DOHH2 (cell line): Measurements from ENCODE around the gene GZMM.

Experiments
- H3F3A ChIP-seq: fragments of 200-600 bp; sonication (generic), shearing (Covaris generic); 2 replicates; pipeline ENCODE4 v1.6.0; 2016; ENCODE audit warnings: antibody characterized with exemption, mild to moderate bottlenecking; ENCODE audit not compliant: control insufficient read depth, insufficient read depth
- H3K27ac ChIP-seq: fragments of 200-600 bp; sonication (generic); 2 replicates; pipeline ENCODE4 v1.5.1; 2014; ENCODE audit warnings: low read depth, mild to moderate bottlenecking, low read length, moderate library complexity
- H3K27me3 ChIP-seq: fragments of 200-600 bp; sonication (generic); 2 replicates; pipeline ENCODE4 v1.6.1; 2014; ENCODE audit warnings: mild to moderate bottlenecking, low read length, mixed read lengths; ENCODE audit not compliant: control insufficient read depth
- H3K36me3 ChIP-seq: fragments of 200-600 bp; sonication (generic); 2 replicates; pipeline ENCODE4 v1.6.1; 2014; ENCODE audit warnings: mild to moderate bottlenecking, low read length, moderate library complexity, mixed read lengths; ENCODE audit not compliant: control insufficient read depth
- H3K4me1 ChIP-seq: fragments of 200-600 bp; sonication (generic); 2 replicates; pipeline ENCODE4 v1.6.1; 2014; ENCODE audit warnings: mild to moderate bottlenecking, low read length, mixed read lengths; ENCODE audit not compliant: control insufficient read depth
- H3K4me2 ChIP-seq: fragments of 200-600 bp; sonication (generic); 2 replicates; pipeline ENCODE4 v1.6.0; 2014; ENCODE audit warnings: mild to moderate bottlenecking, low read length, moderate library complexity
- H3K4me3 ChIP-seq: fragments of 200-600 bp; sonication (generic); 2 replicates; pipeline ENCODE4 v1.5.1; 2014; ENCODE audit warnings: mild to moderate bottlenecking, low read length, mixed read lengths
- H3K79me2 ChIP-seq: fragments of 200-600 bp; sonication (generic); 2 replicates; pipeline ENCODE4 v1.6.1; 2014; ENCODE audit warnings: mild to moderate bottlenecking, low read length, mixed read lengths; ENCODE audit not compliant: control insufficient read depth
- H3K9me2 ChIP-seq: fragments of 200-600 bp; sonication (generic); replicated peaks from 2 replicates; pipeline ENCODE4 v1.6.1; 2014; ENCODE audit warnings: mild to moderate bottlenecking, low read length, mixed read lengths; ENCODE audit not compliant: control insufficient read depth
- H3K9me3 ChIP-seq: fragments of 200-600 bp; sonication (generic); 2 replicates; pipeline ENCODE4 v1.6.1; 2014; ENCODE audit warnings: antibody characterized with exemption, low read length, mixed read lengths; ENCODE audit not compliant: control insufficient read depth, insufficient read depth
- H4K20me1 ChIP-seq: fragments of 200-600 bp; sonication (generic); 2 replicates; pipeline ENCODE4 v1.6.0; 2014; ENCODE audit warnings: low read depth, mild to moderate bottlenecking, antibody characterized with exemption, low read length, moderate library complexity; ENCODE audit not compliant: control insufficient read depth, insufficient read depth
- CTCF ChIP-seq: fragments of 200-600 bp; sonication (generic); IDR thresholded peaks from one replicate; pipeline ENCODE4 v1.5.1; 2014; ENCODE audit warnings: antibody characterized with exemption, mild to moderate bottlenecking, low read depth, low read length; ENCODE audit not compliant: poor library complexity, severe bottlenecking
- EZH2phosphoT487 ChIP-seq: fragments of 200-600 bp; sonication (generic); IDR thresholded peaks from 2 replicates; pipeline ENCODE4 v1.6.1; 2017; ENCODE audit warnings: borderline replicate concordance, mild to moderate bottlenecking, antibody characterized with exemption, low read length, moderate library complexity, mixed read lengths

Gene GZMM

GRCh38 chr19:518598-519231 is 25.1 kb upstream of the GZMM start:
- no peak for TF ChIP-seq EZH2phosphoT487
- TF ChIP-seq CTCF: no peak
- H3K9me2 ChIP-seq: no peaks in the 10 kb centered on the region

GRCh38 chr19:519449-519865 is 24.4 kb upstream of the GZMM start:
- Histone ChIP-seq H3K9me3 (no peaks in the 10 kb centered on the region), H4K20me1 (no peaks in the 10 kb centered on the region), H3K4me3 (no peak overlapping the region), H3K36me3 (no peaks in the 10 kb centered on the region; the same call in 1 of the 2 replicates), H3K79me2 (no peaks in the 10 kb centered on the region), H3F3A (no peaks in the 10 kb centered on the region), H3K27ac (no peak overlapping the region), H3K27me3 (no peaks in the 10 kb centered on the region), H3K4me2 (no peak overlapping the region), H3K9me2 (no peaks in the 10 kb centered on the region), H3K4me1 (no peaks in the 10 kb centered on the region)
- TF ChIP-seq EZH2phosphoT487 (no peak), CTCF (no peak)

More at GRCh38 chr19:518598-519231, 25.1 kb upstream of the GZMM start:
- Histone ChIP-seq H3K27me3 (no peaks in the 10 kb centered on the region), H4K20me1 (no peaks in the 10 kb centered on the region), H3F3A (no peaks in the 10 kb centered on the region), H3K4me1 (no peaks in the 10 kb centered on the region), H3K4me3 (no peak overlapping the region), H3K4me2 (no peak overlapping the region), H3K79me2 (no peaks in the 10 kb centered on the region), H3K9me3 (no peaks in the 10 kb centered on the region), H3K27ac (no peak overlapping the region), H3K36me3 (peaks cover 4% of the 10 kb centered on the region; the same call in 1 of the 2 replicates)

GRCh38 chr19:522726-523125 is 21.1 kb upstream of the GZMM start:
- no peak overlapping the region for H3K4me2 ChIP-seq
- H3K4me3 ChIP-seq: no peak overlapping the region

More at GRCh38 chr19:522726-523125, 21.1 kb upstream of the GZMM start:
- H3K27me3 ChIP-seq: no peaks in the 10 kb centered on the region
- no peak overlapping the region for H3K27ac ChIP-seq
- TF ChIP-seq EZH2phosphoT487 (no peak), CTCF (no peak)
- no peaks in the 10 kb centered on the region for H3K79me2 ChIP-seq
- no peaks in the 10 kb centered on the region for H3K9me2 ChIP-seq
- no peaks in the 10 kb centered on the region for H3K36me3 ChIP-seq
- no peaks in the 10 kb centered on the region for H3F3A ChIP-seq
- H3K9me3 ChIP-seq: no peaks in the 10 kb centered on the region
- H3K4me1 ChIP-seq: no peaks in the 10 kb centered on the region
- no peaks in the 10 kb centered on the region for H4K20me1 ChIP-seq
